ENCODE data around the gene FMO3.

- TF ChIP-seq CTCF (IDR thresholded peaks at IDR 0.05) (no peak), POLR2A (IDR thresholded peaks at IDR 0.05) (no peak)
These were observed 31.6 kb downstream of the FMO3 start for GRCh38 chr1:171122299-171122698.
